Measurements from ENCODE around the gene ABCA7.

The ABCA7 gene

GRCh38 chr19:1068009-1069001, 28.4 kb downstream of the ABCA7 start:
- Histone ChIP-seq H3K9ac (ENCODE audit: low read length) (peak overlapping the region; percentile 83), H3K4me2 (ENCODE audit: low read depth, low read length) (peak overlapping the region; percentile 99), H2AFZ (ENCODE audit: low read length) (peak overlapping the region; percentile 17; the same call in 1 of the 2 replicates), H3K27ac (ENCODE audit: low read length) (peak overlapping the region; percentile 80), H3F3A (ENCODE audit: insufficient read depth, low read length) (peaks cover 69% of the 10 kb centered on the region), H3K4me3 (ENCODE audit: low read length) (peak overlapping the region; percentile 98), H3K27me3 (replicated peaks; ENCODE audit: insufficient read depth, low read length) (no peaks in the 10 kb centered on the region), H3K9me3 (replicated peaks; ENCODE audit: insufficient read depth, low read length) (no peaks in the 10 kb centered on the region), H3K9me2 (replicated peaks; ENCODE audit: insufficient read depth, low read length) (no peaks in the 10 kb centered on the region), H3K4me1 (ENCODE audit: low read length) (peaks cover 22% of the 10 kb centered on the region), H4K20me1 (ENCODE audit: insufficient read depth, low read length) (0 out of 2 replicates have a peak, but pooled peaks cover 5% of the 10 kb centered on the region), H3K79me2 (ENCODE audit: low read length) (peaks cover 65% of the 10 kb centered on the region), H3K36me3 (replicated peaks; ENCODE audit: insufficient read depth, low read length) (0 out of 2 replicates have a peak, but pooled peaks cover 6% of the 10 kb centered on the region)
- peak; percentile 64 for DNase-seq
- TF ChIP-seq CTCF (IDR thresholded peaks at IDR 0.05; ENCODE audit: low read length) (no peak), EZH2 (optimal IDR thresholded peaks at IDR 0.05; ENCODE audit: low read depth, low read length) (no peak)

DNA sequence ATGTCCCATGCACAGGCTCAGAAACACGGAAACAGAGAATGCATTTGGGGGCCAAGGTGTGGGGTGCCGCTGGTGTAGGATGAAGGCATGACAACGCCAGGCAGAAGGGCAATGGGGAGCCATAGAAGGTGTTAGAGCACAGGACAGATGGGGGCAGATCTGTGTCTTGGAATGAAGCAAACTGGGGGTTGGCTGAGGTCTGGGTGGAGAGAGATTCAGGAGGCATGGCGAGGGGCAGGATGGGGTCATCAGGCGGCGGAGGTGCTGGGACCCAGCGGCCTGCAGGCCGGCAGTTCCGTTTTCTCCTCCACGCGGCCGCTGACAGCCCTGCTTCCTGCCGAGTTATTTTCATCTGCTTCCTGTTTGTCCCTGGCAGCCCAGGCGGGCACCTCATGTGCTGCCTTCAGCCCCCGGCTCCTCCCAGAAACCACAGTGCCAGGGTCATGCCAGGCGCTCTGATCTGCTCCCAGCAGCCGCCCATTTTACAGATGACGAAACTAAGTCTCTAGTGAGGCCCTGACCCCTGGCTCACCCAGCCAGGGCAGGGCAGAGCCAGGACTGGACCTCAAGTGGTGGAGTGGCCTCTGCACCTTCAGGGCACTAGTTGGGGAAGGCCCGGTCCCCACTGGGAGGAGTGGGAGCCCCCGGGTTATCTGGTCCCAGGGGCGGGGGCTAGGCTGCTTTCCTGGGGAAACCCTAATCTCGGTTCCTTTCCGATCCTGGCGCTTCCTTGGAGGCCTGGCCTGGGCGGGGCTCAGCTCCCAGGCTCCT, 29.3 kb downstream of the ABCA7 start:
- H3K9ac ChIP-seq (ENCODE audit: low read length), result peak overlapping the region; percentile 83
- TF ChIP-seq CTCF (IDR thresholded peaks at IDR 0.05; ENCODE audit: low read length) (peak; percentile 15; the same call in 1 of the 2 replicates), EZH2 (optimal IDR thresholded peaks at IDR 0.05; ENCODE audit: low read depth, low read length) (no peak), EZH2phosphoT487 (IDR thresholded peaks at IDR 0.05; ENCODE audit: low read length) (no peak)
- peaks cover 22% of the 10 kb centered on the region for H3K4me1 ChIP-seq (ENCODE audit: low read length)
- H3K4me2 ChIP-seq (ENCODE audit: low read depth, low read length), result peak overlapping the region; percentile 99
- peak overlapping the region; percentile 80 for H3K27ac ChIP-seq (ENCODE audit: low read length)
- peak overlapping the region; percentile 98 for H3K4me3 ChIP-seq (ENCODE audit: low read length)
- H3K27me3 ChIP-seq (replicated peaks; ENCODE audit: insufficient read depth, low read length), result no peaks in the 10 kb centered on the region
- peaks cover 62% of the 10 kb centered on the region for H3F3A ChIP-seq (ENCODE audit: insufficient read depth, low read length)
- H4K20me1 ChIP-seq (ENCODE audit: insufficient read depth, low read length), result 0 out of 2 replicates have a peak, but pooled peaks cover 5% of the 10 kb centered on the region
- no peak overlapping the region for H2AFZ ChIP-seq (ENCODE audit: low read length)
- no peaks in the 10 kb centered on the region for H3K9me3 ChIP-seq (replicated peaks; ENCODE audit: insufficient read depth, low read length)
- H3K9me2 ChIP-seq (replicated peaks; ENCODE audit: insufficient read depth, low read length), result no peaks in the 10 kb centered on the region
- peaks cover 74% of the 10 kb centered on the region for H3K79me2 ChIP-seq (ENCODE audit: low read length)
- H3K36me3 ChIP-seq (replicated peaks; ENCODE audit: insufficient read depth, low read length), result peaks cover 6% of the 10 kb centered on the region; the same call in 1 of the 2 replicates
- DNase-seq, result peak; percentile 94

DNA sequence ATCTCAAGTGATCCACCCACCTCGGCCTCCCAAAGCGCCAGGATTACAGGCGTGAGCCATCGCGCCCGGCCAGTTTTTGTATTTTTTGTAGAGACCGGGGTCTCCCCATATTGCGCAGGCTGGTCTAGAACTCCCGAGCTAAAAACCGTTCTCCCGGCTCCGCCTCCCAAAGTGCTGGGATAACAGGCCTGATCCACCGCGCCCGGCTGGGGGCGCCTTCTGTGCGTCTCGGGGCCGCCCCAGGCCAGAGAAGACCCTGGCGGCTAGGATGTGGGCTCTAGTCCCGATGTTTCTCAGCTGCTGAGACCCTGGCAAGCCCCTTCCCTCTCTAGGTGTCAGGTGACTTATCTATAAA, 30.6 kb downstream of the ABCA7 start:
- Histone ChIP-seq H3K4me3 (ENCODE audit: low read length) (no peak overlapping the region), H3K27ac (ENCODE audit: low read length) (no peak overlapping the region), H3K79me2 (ENCODE audit: low read length) (peaks cover 84% of the 10 kb centered on the region), H3K4me1 (ENCODE audit: low read length) (peaks cover 12% of the 10 kb centered on the region), H3K27me3 (replicated peaks; ENCODE audit: insufficient read depth, low read length) (no peaks in the 10 kb centered on the region), H3F3A (ENCODE audit: insufficient read depth, low read length) (peaks cover 58% of the 10 kb centered on the region), H3K4me2 (ENCODE audit: low read depth, low read length) (no peak overlapping the region), H3K9me3 (replicated peaks; ENCODE audit: insufficient read depth, low read length) (no peaks in the 10 kb centered on the region), H3K36me3 (replicated peaks; ENCODE audit: insufficient read depth, low read length) (peaks cover 6% of the 10 kb centered on the region; the same call in 1 of the 2 replicates), H2AFZ (ENCODE audit: low read length) (no peak overlapping the region), H3K9ac (ENCODE audit: low read length) (no peak overlapping the region), H3K9me2 (replicated peaks; ENCODE audit: insufficient read depth, low read length) (no peaks in the 10 kb centered on the region), H4K20me1 (ENCODE audit: insufficient read depth, low read length) (0 out of 2 replicates have a peak, but pooled peaks cover 5% of the 10 kb centered on the region)
- no peak for DNase-seq
- no peak for TF ChIP-seq EZH2phosphoT487 (IDR thresholded peaks at IDR 0.05; ENCODE audit: low read length)
- no peak for TF ChIP-seq CTCF (IDR thresholded peaks at IDR 0.05; ENCODE audit: low read length)
- no peak for TF ChIP-seq EZH2 (optimal IDR thresholded peaks at IDR 0.05; ENCODE audit: low read depth, low read length)
